Right lobe of liver (tissue), 6 donors: Measurements from ENCODE around the gene ANKRD44. TPM values are rescaled to one million over a fixed set of nuclear protein-coding genes. Genes with fewer than 3 reads are reported as not detected.
A peak's percentile ranks its signal among the peaks of the same experiment; 100 is the strongest.

Source experiments
- ATAC-seq, 4 donors: fragments of 200-7000 bp; cut with Tn5 transposase; one replicate each; pipeline ENCODE4 v1.9.1; 2020; ENCODE audit warnings: mild to moderate bottlenecking in 4 of 4, moderate library complexity in 4 of 4
- DNase-seq, 3 donors: peaks; one replicate each; pipeline ENCODE4 v3.0.0-alpha.2; 2020
- H3K27ac ChIP-seq, 3 donors: fragments of 200-600 bp; one replicate each; pipeline ENCODE4 v1.8.0; 2022
- H3K27me3 ChIP-seq, 2 donors: fragments of 200-600 bp; one replicate each; pipeline ENCODE4 v1.8.0; 2022
- H3K36me3 ChIP-seq, 4 donors: fragments of 200-600 bp; sonication (generic) in 1 of 4; one replicate each; pipeline versions ENCODE4 v1.5.1 to v1.8.0; 2017 to 2022; ENCODE audit warnings: control low read depth in 1 of 4
- H3K4me1 ChIP-seq, 4 donors: fragments of 200-600 bp; sonication (generic) in 1 of 4; one replicate each; pipeline versions ENCODE4 v1.5.1 to v1.8.0; 2017 to 2022; ENCODE audit warnings: control low read depth in 1 of 4
- H3K4me3 ChIP-seq, 3 donors: fragments of 200-600 bp; one replicate each; pipeline ENCODE4 v1.8.0; 2022
- H3K9me3 ChIP-seq, 4 donors: fragments of 200-600 bp; sonication (generic) in 1 of 4; one replicate each; pipeline versions ENCODE4 v1.5.1 to v1.8.0; 2017 to 2022; ENCODE audit warnings: control low read depth in 1 of 4
- CTCF ChIP-seq, 4 donors: fragments of 200-600 bp in 3 of 4; fragments of 450-650 bp in 1 of 4; IDR thresholded peaks; one replicate each; pipeline versions ENCODE4 v1.5.1 to v1.8.0; 2016 to 2022; ENCODE audit warnings: antibody characterized with exemption in 4 of 4, mild to moderate bottlenecking in 2 of 4
- POLR2A ChIP-seq: fragments of 450-650 bp; IDR thresholded peaks from one replicate; pipeline ENCODE4 v1.6.1; 2017; ENCODE audit warnings: antibody characterized with exemption, mild to moderate bottlenecking
- WGBS: methylation state at CpG from one replicate; pipeline ENCODE4 v1.1.6; 2018; ENCODE audit warnings: low coverage, low lambda C conversion rate; ENCODE audit not compliant: insufficient coverage; ENCODE audit errors: missing lambda C conversion rate; 5-methylcytosine and 5-hydroxymethylcytosine counted together
- intact Hi-C, 2 donors: fragments of 100-400 bp; cut with DNase I; formaldehyde crosslinking; loops; one replicate each; pipeline versions ENCODE4 v1.11.2 to v1.14.1; 2022
- total RNA-seq, 6 experiments: library from RNA; depleted of rRNA in 2 of 6; stranded (reverse); fragments of >200 nt in 2 of 6; fragmentation: NEBNext Ultra II Directional in 3 of 6; extraction: Animal tissue kit (Norgen Biotek cat#: 25700) in 3 of 6; gene quantifications; one replicate each; pipeline versions ENCODE4 v1.1.0 to v1.2.4, GENCODE V29; 2016 to 2023
- donor health status: DM: no; HTN: yes; CAD: no.
- donor health status: DM: no; HTN: no; CAD: no.
- donor health status: DM: no; HTN: no; CAD: no.
- donor health status: DM: no; HTN: yes; CAD: no.
- donor health status: DM: no; HTN: yes; CAD: no.

The ANKRD44 gene
- total RNA-seq, 6 experiments from 2014 or later: 7.9 to 19.5 (median 13.3) TPM

- intact Hi-C loops: loop anchor here in 1 of 2 donors (10.0 kb wide), 1 partner anchor 123 kb away; the partner anchor contains the start of gene ANKRD44
- no peaks in the 10 kb centered on the region for H3K27me3 ChIP-seq
- TF ChIP-seq POLR2A (no peak), CTCF (IDR thresholded peaks at IDR 0.05) (peak; percentile 69 to 83 (median 74))
These were observed 119.2 kb downstream of the ANKRD44 start for GRCh38 chr2:197191177-197191939.

GRCh38 chr2:197190100-197190432 lies 120.5 kb downstream of the ANKRD44 start:
- Histone ChIP-seq H3K9me3 (no peaks in the 10 kb centered on the region), H3K4me1 (peaks cover 0 to 14% (median 7%) of the 10 kb centered on the region in 4 donors), H3K27me3 (no peaks in the 10 kb centered on the region), H3K27ac (no peak overlapping the region), H3K4me3 (no peak overlapping the region), H3K36me3 (no peaks in the 10 kb centered on the region)
- ATAC-seq (no peak), DNase-seq (no peak)
- 70% methylated on average over 3 of the region's 3 CpGs for WGBS
- intact Hi-C loops: loop anchor here in 1 of 2 donors (10.0 kb wide), 1 partner anchor 125 kb away; the partner anchor contains the start of gene ANKRD44
- TF ChIP-seq POLR2A (no peak), CTCF (IDR thresholded peaks at IDR 0.05) (no peak)

More at GRCh38 chr2:197191177-197191939, 119.2 kb downstream of the ANKRD44 start:
- Histone ChIP-seq H3K9me3 (no peaks in the 10 kb centered on the region), H3K4me3 (no peak overlapping the region), H3K4me1 (peaks cover 0 to 4% (median under 1%) of the 10 kb centered on the region in 4 donors), H3K27ac (no peak overlapping the region), H3K36me3 (no peaks in the 10 kb centered on the region)
- 9% methylated on average over 4 of the region's 4 CpGs for WGBS
- ATAC-seq: peak; percentile 62 to 86 (median 76)
- DNase-seq: no peak

- Histone ChIP-seq H3K36me3 (no peaks in the 10 kb centered on the region), H3K27ac (no peak overlapping the region), H3K4me1 (peaks cover 0 to 17% (median 8%) of the 10 kb centered on the region in 4 donors), H3K27me3 (no peaks in the 10 kb centered on the region), H3K9me3 (no peaks in the 10 kb centered on the region), H3K4me3 (no peak overlapping the region)
- intact Hi-C loops: loop anchor here in 1 of 2 donors (10.0 kb wide), 1 partner anchor 125 kb away; the partner anchor contains the start of gene ANKRD44
- TF ChIP-seq POLR2A (no peak), CTCF (IDR thresholded peaks at IDR 0.05) (no peak)
- WGBS: 74% methylated on average over 7 of the region's 10 CpGs
- no peak for DNase-seq
- ATAC-seq: no peak
These were observed 121.0 kb downstream of the ANKRD44 start for GRCh38 chr2:197189426-197190099.

GRCh38 chr2:197185676-197186075 lies 124.9 kb downstream of the ANKRD44 start:
- TF ChIP-seq POLR2A: no peak
- no peak for TF ChIP-seq CTCF (IDR thresholded peaks at IDR 0.05)

More at GRCh38 chr2:197185676-197186075, 124.9 kb downstream of the ANKRD44 start:
- Histone ChIP-seq H3K4me1 (peaks cover 0 to 52% (median 11%) of the 10 kb centered on the region in 4 donors), H3K9me3 (no peaks in the 10 kb centered on the region), H3K27ac (peak overlapping the region in 2 of 3 donors; percentile 53 to 98), H3K36me3 (no peaks in the 10 kb centered on the region), H3K4me3 (no peak overlapping the region), H3K27me3 (no peaks in the 10 kb centered on the region)
- DNase-seq (peak in 1 of 3 donors; percentile 64), ATAC-seq (peak; percentile 34 to 74 (median 68))
- 27% methylated on average over 1 of the region's 1 CpG for WGBS
- intact Hi-C loops: no loop called here
